Keratinocyte (primary cell): ENCODE results near the gene SMC5. TPM values are rescaled to one million over a fixed set of nuclear protein-coding genes. Genes with fewer than 3 reads are reported as not detected.

ENCODE experiments used
- DNase-seq: peaks from one replicate; pipeline ENCODE4 v3.0.0-alpha.2; 2011; ENCODE audit warnings: low read depth, missing footprints, low spot score
- FAIRE-seq: peaks from 2 replicates; lab custom pipeline; 2011; peaks lifted over from hg19 to GRCh38; lab: Jason Lieb, UNC
- H2AFZ ChIP-seq: 2 replicates; pipeline ENCODE4 v1.6.0; 2012; ENCODE audit warnings: low read length, control low read depth, inconsistent platforms; ENCODE audit not compliant: control insufficient read depth
- H3K27ac ChIP-seq: 2 replicates; pipeline ENCODE4 v1.5.1; 2011; ENCODE audit warnings: low read length; ENCODE audit not compliant: control insufficient read depth, insufficient read depth
- H3K27me3 ChIP-seq: 3 replicates; pipeline ENCODE4 v1.6.0; 2011; ENCODE audit warnings: low read length; ENCODE audit not compliant: control insufficient read depth, insufficient read depth; ENCODE audit errors: extremely low read depth
- H3K36me3 ChIP-seq, 2 experiments: 2 replicates in 1 of 2; 3 replicates in 1 of 2; pipeline ENCODE4 v1.5.1; 2011; ENCODE audit warnings: low read length in 2 of 2, mild to moderate bottlenecking in 1 of 2; ENCODE audit not compliant: control insufficient read depth in 2 of 2, insufficient read depth in 2 of 2; ENCODE audit errors: extremely low read depth in 1 of 2
- H3K4me1 ChIP-seq: 3 replicates; pipeline ENCODE4 v1.5.1; 2011; ENCODE audit warnings: low read length; ENCODE audit not compliant: control insufficient read depth, insufficient read depth; ENCODE audit errors: extremely low read depth
- H3K4me2 ChIP-seq: 3 replicates; pipeline ENCODE4 v1.6.0; 2011; ENCODE audit warnings: low read depth, low read length; ENCODE audit not compliant: control insufficient read depth, insufficient read depth; ENCODE audit errors: extremely low read depth
- H3K4me3 ChIP-seq, 3 experiments: fragments of 200-600 bp in 1 of 3; sonication (generic) in 1 of 3; 2 replicates in 2 of 3; 3 replicates in 1 of 3; pipeline ENCODE4 v1.5.1; 2011 to 2016; ENCODE audit warnings: low read length in 3 of 3, mild to moderate bottlenecking in 3 of 3, control low read depth in 2 of 3, inconsistent platforms in 1 of 3, low read depth in 1 of 3, mixed read lengths in 1 of 3, mixed run types in 1 of 3, moderate library complexity in 1 of 3; ENCODE audit not compliant: control insufficient read depth in 2 of 3, insufficient read depth in 2 of 3; ENCODE audit errors: extremely low read depth in 1 of 3
- H3K79me2 ChIP-seq: 2 replicates; pipeline ENCODE4 v1.6.0; 2012; ENCODE audit warnings: low read length; ENCODE audit not compliant: control insufficient read depth, insufficient read depth
- H3K9ac ChIP-seq: 3 replicates; pipeline ENCODE4 v1.6.0; 2011; ENCODE audit warnings: low read length; ENCODE audit not compliant: control insufficient read depth, insufficient read depth; ENCODE audit errors: extremely low read depth
- H3K9me1 ChIP-seq: 3 replicates; pipeline ENCODE4 v1.6.0; 2011; ENCODE audit warnings: low read length; ENCODE audit not compliant: control insufficient read depth, insufficient read depth; ENCODE audit errors: extremely low read depth
- H3K9me3 ChIP-seq: 2 replicates; pipeline ENCODE4 v1.5.1; 2012; ENCODE audit warnings: low read depth, low read length; ENCODE audit not compliant: control insufficient read depth
- H4K20me1 ChIP-seq: 3 replicates; pipeline ENCODE4 v1.6.0; 2011; ENCODE audit warnings: low read length; ENCODE audit not compliant: control insufficient read depth, insufficient read depth; ENCODE audit errors: extremely low read depth
- EZH2 ChIP-seq: IDR thresholded peaks from one replicate; pipeline ENCODE4 v1.6.1; 2012; ENCODE audit warnings: inconsistent platforms, mild to moderate bottlenecking, low read length, moderate library complexity
- dilution Hi-C: fragments of 300-500 bp; cut with MboI; formaldehyde crosslinking; loops from one replicate; pipeline ENCODE4 v1.7.0; 2020; ENCODE audit warnings: low sequenced_read_pairs; ENCODE audit not compliant: extremely low pct_ligation_motif_present
- polyA plus RNA-seq, 5 experiments: library from polyadenylated mRNA; depleted of rRNA in 3 of 5; stranded (reverse) in 3 of 5; stranded (forward) in 1 of 5; unstranded in 1 of 5; fragments of >200 nt; gene quantifications; 1 replicate in 1 of 5; 2 replicates in 3 of 5; 3 replicates in 1 of 5; pipeline versions ENCODE4 v1.2.1 to v1.2.3, GENCODE V29; 2011 to 2012; ENCODE audit warnings: missing spikeins in 2 of 5, low read depth in 1 of 5, low replicate concordance in 1 of 5
- TF ChIP-seq, protein P1 (sequence below), 3 experiments: IDR thresholded peaks in 1 of 3; conservative IDR thresholded peaks in 1 of 3; optimal IDR thresholded peaks in 1 of 3; 2 replicates in 2 of 3; 3 replicates in 1 of 3; pipeline versions ENCODE3 to v1.5.1; 2011; ENCODE audit warnings: low read length in 3 of 3, mild to moderate bottlenecking in 3 of 3, moderate library complexity in 2 of 3, control low read depth in 1 of 3, inconsistent platforms in 1 of 3; ENCODE audit not compliant: insufficient read depth in 2 of 3; ENCODE audit errors: extremely low read depth in 1 of 3

SMC5 gene
- polyA plus RNA-seq, 1 donor (not counting 4 experiments of a cell fraction or from before 2014, with no cell fraction given): 16.5 TPM

DNA sequence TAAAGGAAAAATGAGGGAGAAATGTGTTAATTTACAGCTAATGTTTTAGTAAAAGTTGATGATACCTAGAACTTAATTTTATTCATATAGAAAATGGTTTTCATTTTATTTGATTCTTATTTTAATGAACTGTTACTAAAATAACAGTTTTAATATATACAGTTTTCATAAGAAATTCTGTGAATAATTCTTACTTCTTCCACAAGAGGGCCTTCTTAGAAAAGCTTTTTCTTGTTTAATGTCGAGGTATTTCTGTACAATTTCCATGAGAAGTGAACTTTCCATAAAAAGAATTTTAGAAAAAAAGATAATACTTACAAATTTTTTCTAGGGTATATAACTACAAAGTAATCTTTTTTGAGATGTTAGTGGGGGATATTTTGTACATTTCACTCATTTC, 81.8 kb downstream of the SMC5 start:
- Histone ChIP-seq H3K36me3 (peaks cover 3 to 6% of the 10 kb centered on the region in 2 experiments), H2AFZ (no peak overlapping the region), H3K79me2 (no peaks in the 10 kb centered on the region), H3K4me1 (no peaks in the 10 kb centered on the region), H3K9ac (no peak overlapping the region), H3K9me1 (no peaks in the 10 kb centered on the region), H3K4me2 (no peak overlapping the region), H3K27ac (no peak overlapping the region), H4K20me1 (no peaks in the 10 kb centered on the region), H3K27me3 (no peaks in the 10 kb centered on the region), H3K4me3 (no peak overlapping the region), H3K9me3 (no peaks in the 10 kb centered on the region)
- TF ChIP-seq, protein P1, sequence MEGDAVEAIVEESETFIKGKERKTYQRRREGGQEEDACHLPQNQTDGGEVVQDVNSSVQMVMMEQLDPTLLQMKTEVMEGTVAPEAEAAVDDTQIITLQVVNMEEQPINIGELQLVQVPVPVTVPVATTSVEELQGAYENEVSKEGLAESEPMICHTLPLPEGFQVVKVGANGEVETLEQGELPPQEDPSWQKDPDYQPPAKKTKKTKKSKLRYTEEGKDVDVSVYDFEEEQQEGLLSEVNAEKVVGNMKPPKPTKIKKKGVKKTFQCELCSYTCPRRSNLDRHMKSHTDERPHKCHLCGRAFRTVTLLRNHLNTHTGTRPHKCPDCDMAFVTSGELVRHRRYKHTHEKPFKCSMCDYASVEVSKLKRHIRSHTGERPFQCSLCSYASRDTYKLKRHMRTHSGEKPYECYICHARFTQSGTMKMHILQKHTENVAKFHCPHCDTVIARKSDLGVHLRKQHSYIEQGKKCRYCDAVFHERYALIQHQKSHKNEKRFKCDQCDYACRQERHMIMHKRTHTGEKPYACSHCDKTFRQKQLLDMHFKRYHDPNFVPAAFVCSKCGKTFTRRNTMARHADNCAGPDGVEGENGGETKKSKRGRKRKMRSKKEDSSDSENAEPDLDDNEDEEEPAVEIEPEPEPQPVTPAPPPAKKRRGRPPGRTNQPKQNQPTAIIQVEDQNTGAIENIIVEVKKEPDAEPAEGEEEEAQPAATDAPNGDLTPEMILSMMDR (optimal IDR thresholded peaks at IDR 0.05 in 1 of 3, IDR thresholded peaks at IDR 0.05 in 1 of 3, conservative IDR thresholded peaks at IDR 0.05 in 1 of 3; ENCODE audit: extremely low read depth in 1 of 3, insufficient read depth in 2 of 3, low read length in 3 of 3): peak in 2 of 3 experiments; percentile 6 to 9
- no peak for TF ChIP-seq EZH2
- DNase-seq (no peak), FAIRE-seq (no peak)
- dilution Hi-C loops: no loop called here

DNA sequence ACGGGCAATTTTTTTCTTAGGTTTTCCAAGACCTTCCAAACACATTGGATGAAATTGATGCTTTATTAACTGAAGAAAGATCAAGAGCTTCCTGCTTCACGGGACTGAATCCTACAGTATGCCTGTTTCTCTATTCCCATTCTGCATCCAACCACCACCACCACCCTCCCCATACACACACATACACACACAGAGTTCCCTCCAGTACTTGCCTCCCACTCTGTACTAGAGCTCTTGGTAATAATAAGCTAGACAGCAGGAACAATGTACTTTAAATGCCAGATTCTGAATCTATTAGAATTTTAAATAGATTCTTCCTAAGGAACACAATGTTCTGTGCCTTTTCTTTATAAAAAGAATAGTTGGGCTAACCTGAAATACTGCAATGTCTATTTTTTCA, 88.3 kb downstream of the SMC5 start:
- TF ChIP-seq, protein P1 (optimal IDR thresholded peaks at IDR 0.05 in 1 of 3, IDR thresholded peaks at IDR 0.05 in 1 of 3, conservative IDR thresholded peaks at IDR 0.05 in 1 of 3; ENCODE audit: extremely low read depth in 1 of 3, insufficient read depth in 2 of 3, low read length in 3 of 3): no peak
- TF ChIP-seq EZH2: no peak
- no peak overlapping the region for H3K4me3 ChIP-seq
- dilution Hi-C loops: no loop called here
- no peaks in the 10 kb centered on the region for H3K9me3 ChIP-seq
- H3K27ac ChIP-seq: no peak overlapping the region
- DNase-seq (no peak), FAIRE-seq (no peak)
- no peaks in the 10 kb centered on the region for H4K20me1 ChIP-seq
- H2AFZ ChIP-seq: no peak overlapping the region
- H3K4me2 ChIP-seq: no peak overlapping the region
- H3K9me1 ChIP-seq: no peaks in the 10 kb centered on the region
- H3K79me2 ChIP-seq: no peaks in the 10 kb centered on the region
- H3K36me3 ChIP-seq: peaks cover 3% of the 10 kb centered on the region in 2 experiments
- no peak overlapping the region for H3K9ac ChIP-seq
- H3K27me3 ChIP-seq: no peaks in the 10 kb centered on the region
- H3K4me1 ChIP-seq: no peaks in the 10 kb centered on the region
